ENCODE data around the gene ZBED5. TPM values are rescaled to one million over a fixed set of nuclear protein-coding genes. Genes with fewer than 3 reads are reported as not detected.
"Not testable (repeated sequence)": the region's sequence is repeated elsewhere in the genome, so short reads cannot be mapped to it uniquely, and the experiment has no call there.

Gene ZBED5
- total RNA-seq, 2 experiments from 2014 or later = 35.7 to 36.7 TPM

- CTCF ChIA-PET = interaction anchor here (1.3 kb wide), 1 partner anchor 49 kb away, joined by 4 read pairs; no protein-coding TSS in a partner anchor
- no peak for TF ChIP-seq CTCF (IDR thresholded peaks at IDR 0.05)
- intact Hi-C loops (cut with micrococcal nuclease) = no loop called here
- Mint-ChIP-seq H3K27ac (no peak overlapping the region), H3K36me3 (ENCODE audit: low read depth) (no peaks in the 10 kb centered on the region), H3K27me3 (no peaks in the 10 kb centered on the region), H3K9me3 (no peaks in the 10 kb centered on the region), H3K4me1 (ENCODE audit: low read depth) (peaks cover 5% of the 10 kb centered on the region), H3K4me3 (no peak overlapping the region)
- POLR2A ChIA-PET = interaction anchor here (1.9 kb wide), 1 partner anchor 20 kb away, joined by 8 read pairs; the partner anchor contains the start of gene EIF4G2
- ATAC-seq (no peak), DNase-seq (no peak)
Observed at GRCh38 chr11:10829139-10829538, 28.7 kb downstream of the ZBED5 start.

- H3K36me3 Mint-ChIP-seq (ENCODE audit: low read depth) = no peaks in the 10 kb centered on the region
- no peak for ATAC-seq
- no peak overlapping the region for H3K4me3 Mint-ChIP-seq
- intact Hi-C loops (cut with micrococcal nuclease) = no loop called here
- H3K9me3 Mint-ChIP-seq = no peaks in the 10 kb centered on the region
- H3K27ac Mint-ChIP-seq = no peak overlapping the region
- POLR2A ChIA-PET = interaction anchor here (0.6 to 1.9 kb wide), 2 partner anchors 20 to 34 kb away, joined by 3 to 8 read pairs; partner anchors contain the start of gene EIF4G2
- no peaks in the 10 kb centered on the region for H3K27me3 Mint-ChIP-seq
- CTCF ChIA-PET = interaction anchor here (1.3 kb wide), 1 partner anchor 50 kb away, joined by 4 read pairs; no protein-coding TSS in a partner anchor
- TF ChIP-seq CTCF (IDR thresholded peaks at IDR 0.05) = no peak
- DNase-seq = no peak
- peaks cover 5% of the 10 kb centered on the region for H3K4me1 Mint-ChIP-seq (ENCODE audit: low read depth)
Observed at GRCh38 chr11:10828402-10828801, 29.5 kb downstream of the ZBED5 start.

- CTCF ChIA-PET = no interaction called here
- no peaks in the 10 kb centered on the region for H3K9me3 Mint-ChIP-seq
- ATAC-seq = no peak
- peaks cover 5% of the 10 kb centered on the region for H3K4me1 Mint-ChIP-seq (ENCODE audit: low read depth)
- H3K27me3 Mint-ChIP-seq = no peaks in the 10 kb centered on the region
- no peak overlapping the region for H3K27ac Mint-ChIP-seq
- intact Hi-C loops (cut with micrococcal nuclease) = no loop called here
- DNase-seq = no peak
- POLR2A ChIA-PET = interaction anchor here (1.0 to 3.1 kb wide), 2 partner anchors 16 to 22 kb away, joined by 3 to 12 read pairs; partner anchors contain the start of gene EIF4G2
- no peaks in the 10 kb centered on the region for H3K36me3 Mint-ChIP-seq (ENCODE audit: low read depth)
- no peak for TF ChIP-seq CTCF (IDR thresholded peaks at IDR 0.05)
- H3K4me3 Mint-ChIP-seq = no peak overlapping the region
Observed at GRCh38 chr11:10824888-10825287, 33.0 kb downstream of the ZBED5 start.

- no peaks in the 10 kb centered on the region for H3K36me3 Mint-ChIP-seq (ENCODE audit: low read depth)
Observed at GRCh38 chr11:10823152-10823579, 34.7 kb downstream of the ZBED5 start.

GRCh38 chr11:10822491-10822890 lies 35.4 kb downstream of the ZBED5 start:
- H3K4me1 Mint-ChIP-seq (ENCODE audit: low read depth); intact Hi-C loops (cut with micrococcal nuclease); H3K27ac Mint-ChIP-seq; DNase-seq; H3K27me3 Mint-ChIP-seq; POLR2A ChIA-PET; CTCF ChIA-PET; H3K36me3 Mint-ChIP-seq (ENCODE audit: low read depth); H3K9me3 Mint-ChIP-seq; ATAC-seq; H3K4me3 Mint-ChIP-seq: not testable (repeated sequence)

More at GRCh38 chr11:10823152-10823579, 34.7 kb downstream of the ZBED5 start:
- H3K4me3 Mint-ChIP-seq = no peak overlapping the region
- ChIA-PET CTCF (no interaction called here), POLR2A (no interaction called here)
- intact Hi-C loops (cut with micrococcal nuclease) = no loop called here
- no peaks in the 10 kb centered on the region for H3K9me3 Mint-ChIP-seq
- TF ChIP-seq CTCF (IDR thresholded peaks at IDR 0.05) = no peak
- DNase-seq = no peak
- no peak for ATAC-seq
- H3K4me1 Mint-ChIP-seq (ENCODE audit: low read depth) = peaks cover 5% of the 10 kb centered on the region
- H3K27ac Mint-ChIP-seq = no peak overlapping the region
- H3K27me3 Mint-ChIP-seq = no peaks in the 10 kb centered on the region
